HG03196 (cell line): ENCODE results near the gene LRMDA.

Experiments used
- ATAC-seq: cut with Tn5 transposase; IDR thresholded peaks from one replicate; pipeline ENCODE4 v1.9.1; 2021; ENCODE audit not compliant: unreplicated experiment

Gene LRMDA

GRCh38 chr10:76395251-76395650 lies 963.8 kb downstream of the LRMDA start:
- no peak for ATAC-seq

GRCh38 chr10:76396134-76396533 lies 964.7 kb downstream of the LRMDA start:
- ATAC-seq = no peak

GRCh38 chr10:76397181-76398042 lies 966.0 kb downstream of the LRMDA start:
- ATAC-seq = no peak

- no peak for ATAC-seq
Measured at GRCh38 chr10:76398043-76398710, 966.8 kb downstream of the LRMDA start.

GRCh38 chr10:76399226-76399625 lies 967.8 kb downstream of the LRMDA start:
- ATAC-seq = no peak

- ATAC-seq = no peak
Measured at GRCh38 chr10:76401006-76401405, 969.6 kb downstream of the LRMDA start.

- ATAC-seq = no peak
Measured at GRCh38 chr10:76403912-76404311, 972.5 kb downstream of the LRMDA start.

- no peak for ATAC-seq
Measured at GRCh38 chr10:76404531-76404930, 973.1 kb downstream of the LRMDA start.

GRCh38 chr10:76405922-76406321 lies 974.5 kb downstream of the LRMDA start:
- no peak for ATAC-seq

GRCh38 chr10:76408646-76409045 lies 977.2 kb downstream of the LRMDA start:
- ATAC-seq = no peak

GRCh38 chr10:76411729-76412435 lies 980.5 kb downstream of the LRMDA start:
- ATAC-seq = no peak

GRCh38 chr10:76415554-76415953 lies 984.1 kb downstream of the LRMDA start:
- no peak for ATAC-seq

- ATAC-seq = no peak
Measured at GRCh38 chr10:76416642-76417041, 985.2 kb downstream of the LRMDA start.

- ATAC-seq = no peak
Measured at GRCh38 chr10:76420725-76421124, 989.3 kb downstream of the LRMDA start.

- ATAC-seq = no peak
Measured at GRCh38 chr10:76422769-76423168, 991.3 kb downstream of the LRMDA start.

- ATAC-seq = no peak
Measured at GRCh38 chr10:76428551-76429367, 997.3 kb downstream of the LRMDA start.

- ATAC-seq = no peak
Measured at GRCh38 chr10:76429368-76430060, 998.1 kb downstream of the LRMDA start.

- ATAC-seq = no peak
Measured at GRCh38 chr10:76430061-76430645, 998.7 kb downstream of the LRMDA start.

- no peak for ATAC-seq
Measured at GRCh38 chr10:76432016-76433012, 1000.9 kb downstream of the LRMDA start.
